Stimulated activated CD8-positive, alpha-beta memory T cell treated with anti-CD3 and anti-CD28 coated beads, Interleukin-15, amount 100 ng/mL, for 1 hour (primary cell): ENCODE measurements around the gene ATXN7L1.
"Not testable (repeated sequence)": the region's sequence is repeated elsewhere in the genome, so short reads cannot be mapped to it uniquely, and the experiment has no call there.

ENCODE experiments used
- DNase-seq: peaks from one replicate; pipeline ENCODE4 v3.0.0-alpha.2; 2020; ENCODE audit warnings: low read depth

ATXN7L1 gene

DNA sequence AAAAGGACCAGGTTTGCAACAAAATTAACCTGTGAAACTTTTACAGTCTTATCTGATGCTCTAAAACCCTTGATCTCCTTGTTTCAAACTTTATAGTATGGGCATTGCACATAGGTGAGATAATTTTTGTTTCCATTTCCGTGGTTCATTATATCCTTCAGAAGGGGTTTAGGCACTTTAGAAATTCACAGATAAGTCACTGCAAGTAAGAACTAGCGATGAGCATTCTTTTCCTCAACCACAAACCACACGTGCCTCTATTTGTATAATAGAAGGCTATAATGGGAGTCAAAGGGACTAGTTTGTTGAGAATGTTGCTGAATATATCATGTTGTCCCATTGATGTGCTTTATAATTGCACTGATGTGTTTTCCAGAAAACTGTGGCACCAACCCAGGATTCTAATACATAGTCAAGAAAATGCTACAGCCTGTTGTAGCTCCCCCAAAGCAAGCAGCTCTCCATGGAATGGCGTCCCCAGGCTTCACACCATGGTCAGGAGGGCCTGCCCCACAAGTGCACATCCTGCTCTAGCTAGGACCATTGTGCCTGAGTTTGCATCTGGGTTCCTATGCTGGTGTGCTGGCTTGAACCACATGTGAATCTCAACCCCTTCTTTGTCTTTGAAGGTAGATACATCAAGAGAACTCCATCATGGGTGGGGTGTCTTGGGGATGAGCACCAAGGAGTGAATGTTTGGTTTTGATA lies 14.0 kb upstream of the ATXN7L1 start:
- no peak for DNase-seq

DNA sequence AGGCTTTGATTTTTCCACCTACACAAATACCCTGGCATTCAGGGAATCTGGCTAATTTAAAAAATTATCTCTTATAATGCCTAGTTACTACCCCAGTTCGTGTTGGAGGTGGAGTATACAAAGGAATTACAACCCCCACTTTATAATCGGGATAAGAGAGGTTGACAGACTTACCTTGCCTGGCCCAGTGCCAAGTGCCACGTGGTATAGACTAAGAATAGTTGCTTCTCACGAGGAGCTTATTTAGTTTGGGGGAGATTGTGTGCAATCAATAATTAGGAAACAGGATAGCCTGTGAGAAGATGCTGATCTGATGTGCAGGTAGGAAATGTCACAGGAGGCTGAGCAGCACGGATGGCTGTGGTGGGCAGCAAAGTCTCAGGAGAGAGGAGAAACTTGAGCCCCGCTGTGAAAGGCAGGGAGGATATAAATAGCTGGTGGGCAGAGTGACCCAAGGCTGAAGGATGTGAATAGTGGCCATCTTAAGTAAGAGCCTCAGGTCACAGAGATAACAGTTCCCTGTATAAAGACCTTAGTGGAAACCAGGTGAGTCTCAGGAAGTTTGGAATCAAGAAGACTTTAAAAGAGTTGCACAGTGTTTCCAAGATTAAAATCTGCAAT lies 11.3 kb upstream of the ATXN7L1 start:
- DNase-seq, result no peak

DNA sequence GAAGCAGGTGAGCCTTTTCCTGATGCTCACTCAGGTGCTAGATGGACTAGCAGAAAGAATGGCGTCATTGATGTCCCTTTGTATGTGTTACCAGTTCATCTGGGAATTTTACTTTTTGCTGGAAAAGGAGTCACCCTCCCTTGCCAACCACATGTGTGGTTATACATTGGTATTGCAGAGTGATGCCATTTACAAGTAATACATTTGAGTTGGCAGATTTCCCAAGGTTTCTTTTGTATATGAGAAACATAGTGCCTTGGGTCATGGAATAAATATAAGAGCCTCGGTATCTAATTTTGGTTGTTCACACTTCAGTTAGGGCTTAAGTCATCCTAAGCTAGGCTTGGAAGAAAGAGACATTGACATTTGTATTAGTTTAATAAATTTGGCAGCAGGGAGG lies 10.4 kb upstream of the ATXN7L1 start:
- DNase-seq, result no peak

DNA sequence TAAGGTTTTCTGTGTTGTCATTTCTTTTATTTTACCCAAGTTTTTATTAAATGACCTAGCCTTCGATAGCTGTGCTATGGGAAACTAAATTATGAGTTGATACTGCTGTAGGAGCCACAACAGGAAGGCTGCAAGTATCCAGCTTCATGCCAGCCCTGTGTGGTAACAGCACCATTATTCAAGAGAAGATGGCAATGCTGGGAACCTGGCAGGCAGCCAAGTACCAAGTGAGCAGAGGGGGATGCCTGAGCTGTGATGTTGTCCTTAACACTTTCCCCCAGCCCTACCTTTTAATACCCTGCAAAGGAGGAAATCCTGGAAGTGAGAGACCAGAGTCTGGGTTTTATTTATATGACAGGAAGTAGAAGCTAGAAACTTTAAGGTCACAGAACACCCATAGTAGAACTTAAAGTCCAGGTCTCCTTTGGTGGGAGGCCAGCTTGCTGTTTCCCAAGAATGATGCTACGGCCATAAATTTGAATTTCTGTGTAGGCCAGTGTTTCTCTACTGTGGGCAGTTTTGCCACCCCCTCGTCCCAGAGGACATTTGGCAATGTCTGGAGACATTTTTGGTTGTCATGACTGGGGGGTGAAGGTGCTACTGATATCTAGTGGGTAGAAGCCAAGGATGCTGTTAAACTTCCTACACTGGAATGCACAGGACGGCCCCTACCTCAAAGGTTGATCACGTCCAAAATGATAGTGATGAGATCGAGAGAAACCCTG lies 9.2 kb upstream of the ATXN7L1 start:
- no peak for DNase-seq

DNA sequence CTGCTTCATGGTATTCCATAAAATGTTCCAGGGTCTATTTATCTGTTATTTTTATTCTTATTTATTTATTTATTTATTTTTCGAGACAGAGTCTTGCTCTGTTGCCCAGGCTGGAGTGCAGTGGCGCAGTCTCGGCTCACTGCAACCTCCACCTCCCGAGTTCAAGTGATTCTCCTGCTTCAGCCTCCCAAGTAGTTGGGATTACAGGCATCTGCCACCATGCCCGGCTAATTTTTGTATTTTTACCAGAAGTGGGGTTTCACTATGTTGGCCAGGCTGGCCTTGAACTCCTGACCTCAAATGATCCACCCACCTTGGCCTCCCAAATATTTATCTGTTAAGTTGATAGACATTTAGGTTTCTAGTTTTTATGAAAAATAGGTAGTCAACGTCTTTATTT lies 6.8 kb upstream of the ATXN7L1 start:
- DNase-seq, result not testable (repeated sequence)

DNA sequence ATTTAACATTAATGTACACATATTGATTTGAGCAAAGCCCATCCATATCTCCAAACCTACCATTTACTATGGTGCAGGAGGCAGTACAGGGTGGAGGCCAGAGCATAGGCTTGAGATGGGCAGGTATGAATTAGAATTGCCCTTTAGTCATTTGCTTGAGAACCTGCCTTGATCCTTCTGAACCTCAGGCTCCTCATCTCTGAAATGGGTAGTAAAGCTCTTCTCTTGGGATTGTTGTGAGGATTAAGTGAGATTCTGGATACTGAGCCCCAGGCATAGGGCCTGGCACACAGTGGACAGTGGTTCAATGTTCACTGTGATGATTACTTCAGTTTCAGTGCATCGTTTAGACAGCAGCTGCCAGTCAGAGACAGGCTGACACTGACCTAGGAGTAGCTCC lies 5.0 kb upstream of the ATXN7L1 start:
- no peak for DNase-seq

DNA sequence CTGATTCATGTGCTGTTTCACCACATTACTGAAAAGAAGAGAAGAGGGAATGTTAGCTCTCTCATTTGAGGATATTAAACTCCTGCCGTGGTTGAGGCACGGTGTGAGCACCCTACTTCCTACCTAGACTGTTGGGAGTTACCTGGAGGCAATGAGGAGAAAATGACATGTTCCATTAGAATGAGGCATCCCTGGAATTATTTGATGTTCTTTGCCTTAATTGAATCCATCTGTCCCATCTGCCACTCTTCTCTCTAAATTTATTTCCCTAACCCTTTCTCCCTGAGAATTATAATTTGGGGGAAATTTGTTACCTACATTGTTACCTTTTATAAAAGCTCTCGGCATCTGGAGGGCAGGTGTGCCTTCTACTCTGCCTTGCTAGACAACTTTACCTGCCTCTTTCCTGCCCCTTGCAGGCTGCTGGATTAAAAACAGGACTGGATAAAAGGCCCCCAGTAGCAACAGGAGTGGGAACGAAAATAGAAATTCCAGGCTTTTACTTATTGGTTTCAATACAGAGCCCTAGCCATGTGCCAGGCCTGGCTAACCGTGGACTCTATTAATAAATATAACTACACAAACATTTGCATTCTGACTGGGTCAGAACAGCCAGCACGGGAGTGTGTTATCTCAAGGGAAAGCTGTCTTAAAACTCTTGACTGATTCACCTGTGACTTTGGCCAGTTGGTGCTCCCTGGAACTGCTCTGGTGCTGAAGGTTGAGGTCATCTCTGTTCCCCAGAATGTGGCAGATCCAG lies 4.4 kb upstream of the ATXN7L1 start:
- DNase-seq, result no peak

DNA sequence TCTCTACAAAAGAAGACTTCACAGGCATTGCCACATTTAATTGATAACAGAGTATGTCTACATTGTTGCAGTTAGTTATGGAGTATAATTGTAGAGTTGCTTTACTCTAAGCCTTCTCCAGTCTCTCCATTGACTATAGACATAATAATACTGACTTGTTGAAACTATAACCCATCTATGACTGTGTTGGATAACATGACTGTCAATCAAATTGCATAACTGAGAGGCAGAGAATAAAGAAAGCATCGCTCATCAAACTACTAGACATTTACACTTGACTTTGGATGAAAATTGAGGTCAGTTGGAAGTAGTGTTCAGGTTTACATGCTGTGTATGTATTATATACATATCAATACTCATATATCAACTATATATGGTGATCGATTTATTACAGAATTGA lies 3.4 kb upstream of the ATXN7L1 start:
- no peak for DNase-seq

DNA sequence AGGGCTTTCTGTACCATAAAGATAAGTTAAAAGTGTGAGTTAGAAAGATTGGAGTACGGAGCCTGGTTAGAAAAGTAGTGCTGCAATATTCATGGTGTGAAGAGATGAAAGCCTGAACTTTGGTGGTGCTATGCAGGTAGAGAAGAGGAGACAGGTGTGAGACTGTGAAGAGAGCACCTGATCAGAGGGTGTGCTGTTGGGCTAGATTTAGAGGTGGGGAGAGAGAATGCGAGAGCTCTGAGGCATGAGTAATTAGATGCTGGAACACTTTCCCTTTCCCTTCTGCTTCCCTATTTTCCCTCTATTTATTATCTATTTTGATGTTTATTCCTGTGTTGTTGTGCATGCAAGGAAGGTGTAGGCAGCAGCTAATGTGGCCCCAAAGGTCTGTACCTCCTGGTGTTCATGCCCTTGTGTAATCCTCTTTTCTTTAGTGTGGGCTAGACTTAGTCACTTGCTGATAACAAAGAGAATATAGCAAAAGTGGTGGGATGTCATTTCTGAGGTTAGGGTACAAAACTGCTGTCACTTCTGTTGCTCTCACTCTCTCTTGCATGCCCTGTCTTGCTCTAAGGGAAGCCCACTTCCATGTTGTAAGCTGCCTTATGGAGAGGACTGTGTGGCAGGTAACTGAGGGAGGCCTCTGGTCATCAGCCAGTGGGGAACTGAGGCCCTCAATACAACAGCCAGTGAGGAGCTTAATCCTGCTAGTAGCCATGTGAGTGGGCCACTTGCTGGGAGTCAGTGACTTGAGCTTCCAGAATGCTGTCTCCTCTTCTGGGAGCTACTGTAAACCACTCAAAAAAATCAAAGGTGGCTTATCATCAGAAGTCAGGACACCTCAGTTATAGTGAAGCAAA lies 2.6 kb upstream of the ATXN7L1 start:
- DNase-seq, result no peak

DNA sequence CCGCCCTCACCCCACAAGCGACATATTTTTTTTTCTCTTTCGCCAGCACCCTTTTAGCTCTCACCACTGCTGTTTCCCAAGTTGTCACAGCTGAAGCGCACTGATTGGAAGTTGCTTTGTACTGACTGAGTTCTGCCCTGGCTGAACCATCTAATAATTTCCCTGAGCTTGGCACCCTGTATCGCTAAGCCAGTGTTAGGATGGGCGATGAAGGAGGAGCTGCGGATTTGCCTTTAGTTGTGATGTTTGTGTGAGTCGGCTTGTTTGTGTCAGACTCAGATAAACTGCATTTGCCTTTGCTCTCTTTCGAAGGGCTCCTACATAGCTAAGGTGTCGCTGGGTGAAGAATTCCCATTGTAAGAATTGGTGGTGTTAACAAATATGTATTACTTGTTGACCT lies 1.3 kb upstream of the ATXN7L1 start:
- no peak for DNase-seq

DNA sequence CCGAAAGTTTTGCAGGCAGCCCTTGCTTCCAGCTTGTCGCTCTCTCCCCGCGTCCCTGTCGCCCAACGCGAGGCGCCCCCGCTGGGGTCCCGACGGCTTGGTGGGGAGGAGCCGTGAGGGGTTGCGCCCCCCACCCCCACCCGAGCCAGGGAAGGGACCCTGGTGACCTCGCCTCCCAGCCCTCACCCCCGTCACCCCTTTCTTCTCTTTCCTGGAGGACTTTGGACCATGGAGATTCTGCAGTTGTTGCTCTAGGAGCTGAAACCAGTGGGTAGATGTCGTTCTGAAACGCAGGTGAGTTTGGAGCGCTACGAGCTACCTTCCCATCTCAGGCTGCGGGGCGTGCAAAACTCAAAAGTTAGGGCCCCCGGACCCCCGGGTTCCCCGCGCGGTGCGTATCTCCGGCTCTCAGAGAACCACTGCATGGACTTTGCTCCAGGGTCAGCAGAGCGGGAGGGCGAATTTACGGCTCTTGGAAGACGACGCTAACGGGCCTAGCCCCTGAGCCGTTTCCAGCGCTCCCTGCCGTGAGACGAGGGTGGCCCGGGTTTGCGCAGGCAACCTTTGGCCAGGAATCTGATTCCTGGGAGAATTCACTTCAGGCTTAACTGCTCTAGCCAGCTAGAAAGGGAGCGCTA lies 684 bp upstream of the ATXN7L1 start:
- DNase-seq, result no peak

DNA sequence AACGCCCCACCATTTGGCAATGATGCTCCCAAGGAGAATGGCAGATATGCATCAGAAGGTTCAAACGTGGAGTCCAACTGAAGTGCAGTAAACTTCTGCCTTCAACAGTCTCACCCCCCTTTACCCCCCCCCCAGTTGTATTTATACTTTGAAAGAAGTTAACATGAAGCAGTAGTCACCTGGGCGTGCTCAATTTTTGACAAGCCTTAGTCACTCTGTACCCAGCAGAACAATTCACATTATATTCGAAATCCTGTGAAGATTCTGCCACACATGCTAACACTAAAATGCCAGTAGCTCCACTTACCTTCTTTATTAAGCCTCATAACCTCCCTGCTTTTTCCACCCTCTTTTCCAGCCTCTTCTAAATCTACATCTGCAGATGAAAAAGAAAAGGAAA lies 894 bp downstream of the ATXN7L1 start:
- no peak for DNase-seq

DNA sequence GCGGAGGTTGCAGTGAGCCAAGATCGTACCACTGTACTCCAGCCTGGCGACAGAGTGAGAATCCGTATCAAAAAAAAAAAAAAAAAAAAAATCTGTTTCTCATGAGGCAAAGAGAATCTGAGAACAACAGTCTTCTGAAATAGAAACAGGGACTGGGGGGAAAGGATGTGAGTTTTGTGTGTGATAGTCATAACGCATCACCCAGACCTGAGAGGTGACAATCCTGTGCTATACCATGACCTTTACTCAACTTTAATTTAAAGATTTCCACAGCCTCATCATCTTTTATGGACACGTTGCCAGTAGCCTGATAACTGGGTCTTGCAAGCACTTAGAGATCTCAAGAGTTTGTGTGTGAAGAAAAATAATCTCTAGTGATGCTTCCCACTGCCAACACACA lies 2.3 kb downstream of the ATXN7L1 start:
- DNase-seq, result no peak

DNA sequence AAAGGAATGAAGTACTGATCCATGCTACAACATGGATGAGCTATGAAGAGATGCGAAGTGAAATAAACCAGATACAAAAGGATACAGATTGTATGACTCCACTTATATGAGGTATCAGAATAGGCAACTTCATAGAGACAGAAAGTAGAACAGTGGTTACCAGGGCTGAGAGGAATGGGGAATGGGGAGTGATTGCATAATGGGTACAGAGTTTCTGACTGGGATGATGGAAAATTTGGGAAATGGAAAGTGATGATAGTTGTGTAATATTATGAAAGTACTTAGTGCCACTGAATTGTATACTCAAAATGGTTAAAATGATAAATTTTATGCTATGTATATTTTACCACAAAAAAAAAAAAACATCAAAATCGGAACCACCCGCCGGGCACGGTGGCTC lies 3.9 kb downstream of the ATXN7L1 start:
- DNase-seq, result no peak

DNA sequence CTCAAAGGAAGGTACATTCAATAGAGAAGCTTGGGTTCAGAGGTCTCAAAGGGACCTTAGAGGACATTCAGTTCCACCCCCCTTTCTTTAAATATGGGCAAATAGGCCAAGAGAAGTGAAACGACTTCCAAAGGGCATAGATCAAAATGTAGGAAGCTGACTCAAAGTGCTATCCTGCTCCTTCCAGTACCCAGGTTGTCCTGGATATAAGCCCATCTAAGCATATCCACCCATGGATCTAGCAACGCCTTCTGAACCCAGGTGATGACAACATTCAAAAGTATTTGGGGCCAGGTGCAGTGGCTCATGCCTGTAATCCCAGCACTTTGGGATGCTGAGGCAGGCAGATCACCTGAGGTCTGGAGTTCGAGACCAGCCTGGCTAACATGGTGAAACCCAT lies 5.3 kb downstream of the ATXN7L1 start:
- no peak for DNase-seq

DNA sequence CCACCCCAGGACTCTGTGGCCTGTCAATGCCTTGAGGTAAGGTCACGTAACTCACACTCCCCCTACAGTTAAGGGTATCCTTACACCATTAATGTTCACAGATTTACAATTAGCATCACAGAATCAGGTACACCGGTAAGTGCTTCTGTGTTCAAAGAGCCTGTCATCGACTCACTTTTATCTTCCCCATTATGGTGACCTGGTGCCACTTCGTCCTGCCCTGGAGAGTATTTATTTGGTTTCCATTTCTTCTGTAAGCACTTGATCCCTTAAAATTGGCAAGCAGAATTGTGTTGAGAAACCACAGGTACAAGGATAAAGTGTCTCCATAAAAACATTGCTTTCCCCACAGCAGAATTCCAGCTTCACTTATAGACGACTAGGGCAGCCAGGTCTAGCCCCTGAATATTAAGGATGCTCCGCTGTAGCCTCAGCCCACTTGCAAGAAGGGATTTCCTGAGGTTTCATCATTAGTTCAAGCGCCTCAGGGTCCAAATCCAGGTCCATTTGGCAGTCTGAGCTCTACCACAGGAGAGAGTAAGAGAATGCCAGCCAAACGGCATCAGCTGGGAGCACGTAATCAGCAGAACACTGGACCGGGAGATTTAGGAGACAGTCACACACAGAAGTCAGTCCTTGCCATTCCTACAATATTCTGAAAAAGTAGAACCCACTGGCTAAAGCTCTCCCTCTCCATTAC lies 10.1 kb downstream of the ATXN7L1 start:
- DNase-seq, result no peak

DNA sequence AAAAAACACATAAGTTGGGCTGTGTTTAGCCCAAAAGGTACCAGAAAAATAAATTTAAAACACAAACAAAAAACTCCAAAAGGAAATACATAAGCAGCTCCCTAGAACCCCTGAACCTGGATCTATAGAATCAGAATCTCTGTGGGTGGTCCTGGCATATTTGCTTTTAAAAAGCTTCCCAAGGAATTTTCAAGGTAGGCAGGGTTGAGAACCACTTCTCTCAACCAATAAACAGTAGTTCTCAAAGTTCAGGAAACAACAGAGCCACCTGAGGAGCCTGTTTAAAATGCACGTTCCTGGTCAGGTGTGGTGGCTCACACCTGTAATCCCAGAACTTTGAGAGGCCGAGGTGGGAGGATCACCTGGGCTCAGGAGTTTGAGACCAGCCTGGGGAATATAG lies 12.5 kb downstream of the ATXN7L1 start:
- no peak for DNase-seq

DNA sequence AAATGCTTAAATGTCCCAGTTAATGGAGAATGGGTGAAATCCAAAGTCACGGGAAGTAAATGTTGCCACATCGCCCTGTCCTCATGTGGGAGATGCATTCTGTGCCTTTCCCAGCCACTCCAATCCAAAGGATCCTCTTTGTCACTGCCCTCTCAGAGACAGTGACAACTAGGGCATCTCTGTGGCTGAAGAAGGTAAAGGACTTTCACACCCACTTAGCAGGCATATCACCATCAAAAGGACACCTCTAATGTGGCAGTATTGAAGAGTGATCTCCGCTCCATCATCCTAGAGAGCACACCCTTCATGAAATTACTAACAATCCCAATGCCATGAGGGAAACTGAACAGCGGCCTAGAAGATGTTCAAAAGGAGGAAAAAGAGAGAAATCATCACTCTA lies 13.6 kb downstream of the ATXN7L1 start:
- no peak for DNase-seq

DNA sequence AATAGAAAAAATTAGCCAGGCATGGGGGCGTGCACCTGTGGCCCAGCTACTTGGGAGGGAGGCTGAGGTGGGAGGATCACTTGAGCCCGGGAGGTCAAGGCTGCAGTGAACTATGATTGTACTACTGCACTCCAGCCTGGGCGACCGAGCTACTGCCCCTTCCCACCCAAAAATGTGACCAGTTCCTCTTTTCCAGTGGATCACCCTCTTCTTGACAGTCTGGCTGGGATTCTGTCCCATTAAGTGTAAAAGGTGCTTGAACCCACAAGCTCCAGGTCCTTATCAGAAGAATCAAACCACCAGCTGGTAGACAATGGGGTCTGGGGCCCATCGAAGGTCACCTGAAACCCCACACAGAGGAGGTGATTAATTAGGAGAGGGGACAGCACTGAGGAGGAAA lies 14.1 kb downstream of the ATXN7L1 start:
- DNase-seq, result no peak

DNA sequence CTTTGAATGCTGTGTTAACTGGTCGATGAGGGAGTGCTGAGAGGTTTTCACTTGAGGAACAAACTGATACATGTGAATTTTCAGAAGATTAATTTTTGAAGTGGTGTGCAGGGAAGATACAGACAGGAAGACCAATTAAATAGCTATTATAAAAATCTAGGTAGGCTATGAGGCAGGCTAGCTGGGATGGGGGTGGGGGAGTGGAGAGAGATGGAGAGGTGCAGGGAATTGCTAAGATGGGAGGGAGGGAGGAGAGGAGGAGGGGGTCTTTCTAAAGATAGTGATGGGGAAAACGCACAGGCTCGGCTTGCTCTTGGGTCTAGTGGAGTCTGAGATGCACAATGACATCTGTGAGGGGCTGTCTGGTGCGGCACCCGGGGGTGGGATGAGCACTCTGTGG lies 15.2 kb downstream of the ATXN7L1 start:
- DNase-seq, result no peak

DNA sequence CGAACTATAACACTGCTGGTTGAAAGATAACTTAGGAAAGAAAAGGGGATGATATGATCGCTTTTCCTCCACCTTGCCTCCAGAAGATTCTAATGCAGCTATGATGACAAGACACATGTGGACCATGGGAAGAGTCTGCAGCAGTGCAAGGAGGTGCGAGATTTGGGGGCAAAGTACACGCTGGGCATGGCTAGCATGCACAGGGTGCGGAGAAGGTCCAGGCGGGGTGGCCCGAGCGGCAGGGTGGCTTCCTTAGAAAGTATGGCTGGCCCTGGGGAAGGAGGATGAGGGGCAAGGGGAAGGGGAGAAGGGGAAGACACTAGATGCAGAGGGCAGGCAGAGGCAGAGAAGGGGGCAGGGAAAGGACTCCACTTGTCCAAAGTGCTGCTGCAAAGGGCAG lies 15.6 kb downstream of the ATXN7L1 start:
- no peak for DNase-seq
